Stimulated activated CD4-positive, alpha-beta T cell treated with anti-CD3 and anti-CD28 coated beads, Interleukin-15, amount 100 ng/mL, for 48 hours (primary cell): ENCODE results near the gene GALK1.
"Not testable (repeated sequence)": the region's sequence is repeated elsewhere in the genome, so short reads cannot be mapped to it uniquely, and the experiment has no call there.

Source experiments
- DNase-seq, 2 donors: peaks; one replicate each; pipeline ENCODE4 v3.0.0-alpha.2; 2020; ENCODE audit warnings: low read depth in 2 of 2

Gene GALK1

GRCh38 chr17:75763613-75764416 lies 1.2 kb downstream of the GALK1 start:
- DNase-seq, result no peak

- DNase-seq, result no peak
These were observed 1.8 kb downstream of the GALK1 start for GRCh38 chr17:75763269-75763607.

GRCh38 chr17:75762513-75763268 lies 2.3 kb downstream of the GALK1 start:
- no peak for DNase-seq

- not testable (repeated sequence) for DNase-seq
These were observed 4.9 kb downstream of the GALK1 start for GRCh38 chr17:75759978-75760640.

GRCh38 chr17:75759457-75759856 lies 5.5 kb downstream of the GALK1 start:
- DNase-seq, result no peak

GRCh38 chr17:75758131-75758905 lies 6.7 kb downstream of the GALK1 start:
- no peak for DNase-seq

GRCh38 chr17:75757086-75757681 lies 7.8 kb downstream of the GALK1 start:
- no peak for DNase-seq

- DNase-seq, result no peak
These were observed 8.4 kb downstream of the GALK1 start for GRCh38 chr17:75756451-75757085.

GRCh38 chr17:75755990-75756389 lies 9.0 kb downstream of the GALK1 start:
- DNase-seq, result no peak

- no peak for DNase-seq
These were observed 9.6 kb downstream of the GALK1 start for GRCh38 chr17:75755205-75755901.

- no peak for DNase-seq
These were observed 10.4 kb downstream of the GALK1 start for GRCh38 chr17:75754378-75755204.

GRCh38 chr17:75753514-75754377 lies 11.2 kb downstream of the GALK1 start:
- DNase-seq, result peak in 1 of 2 donors; percentile 65

GRCh38 chr17:75752802-75753513 lies 12.0 kb downstream of the GALK1 start:
- DNase-seq, result no peak

- no peak for DNase-seq
These were observed 12.6 kb downstream of the GALK1 start for GRCh38 chr17:75752405-75752709.

- DNase-seq, result no peak
These were observed 13.2 kb downstream of the GALK1 start for GRCh38 chr17:75751676-75752404.

GRCh38 chr17:75750661-75751423 lies 14.2 kb downstream of the GALK1 start:
- no peak for DNase-seq
